Stimulated activated naive CD8-positive, alpha-beta T cell treated with anti-CD3 and anti-CD28 coated beads, Interleukin-15, Interleukin-2, amounts not matched to agents 100 ng/mL and 50 ng/mL, for 24 hours (primary cell): ENCODE measurements around the gene NFX1.

Source experiments
- H3K27ac Mint-ChIP-seq: one replicate; pipeline ENCODE4 v1.8.0; 2021; ENCODE audit warnings: mild to moderate bottlenecking, mixed read lengths
- H3K27me3 Mint-ChIP-seq: one replicate; pipeline ENCODE4 v1.8.0; 2021; ENCODE audit warnings: mixed read lengths
- H3K36me3 Mint-ChIP-seq: one replicate; pipeline ENCODE4 v1.8.0; 2021; ENCODE audit warnings: low read depth, mixed read lengths
- H3K4me1 Mint-ChIP-seq: one replicate; pipeline ENCODE4 v1.8.0; 2021; ENCODE audit warnings: low read depth, mixed read lengths
- H3K4me3 Mint-ChIP-seq: one replicate; pipeline ENCODE4 v1.8.0; 2021; ENCODE audit warnings: mild to moderate bottlenecking, mixed read lengths
- H3K9me3 Mint-ChIP-seq: one replicate; pipeline ENCODE4 v1.8.0; 2021; ENCODE audit warnings: mixed read lengths

NFX1 gene

DNA sequence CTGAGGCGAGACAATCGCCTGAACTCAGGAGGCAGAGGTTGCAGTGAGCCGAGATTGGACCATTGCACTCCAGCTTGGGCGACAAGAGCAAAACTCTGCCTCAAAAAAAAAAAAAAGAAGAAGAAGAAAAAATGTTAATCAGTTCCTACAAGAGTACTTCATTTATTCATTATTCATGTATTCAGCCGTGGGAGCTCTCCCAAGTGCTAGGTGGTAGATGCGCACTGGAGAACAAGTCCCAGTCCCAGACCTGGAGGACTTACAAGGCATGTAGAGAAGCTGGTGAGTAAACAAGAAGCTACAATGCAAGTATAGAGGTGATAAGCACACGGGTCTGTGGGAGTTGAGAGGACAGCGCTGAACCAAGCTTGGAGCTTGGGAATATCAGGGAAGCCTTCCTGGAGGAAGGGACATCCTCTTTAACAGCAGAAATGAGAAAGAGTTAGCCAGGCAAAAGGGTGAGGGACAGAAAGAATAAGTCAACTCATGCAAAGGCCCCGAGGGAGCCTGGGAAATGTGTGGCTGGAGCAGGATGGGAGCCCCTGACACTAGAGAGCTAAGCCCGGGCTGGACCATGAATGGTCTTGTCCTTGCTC lies 129.5 kb downstream of the NFX1 start:
- H3K9me3 Mint-ChIP-seq: no peaks in the 10 kb centered on the region
- no peaks in the 10 kb centered on the region for H3K27me3 Mint-ChIP-seq
- no peak overlapping the region for H3K4me3 Mint-ChIP-seq
- H3K36me3 Mint-ChIP-seq: no peaks in the 10 kb centered on the region
- H3K27ac Mint-ChIP-seq: no peak overlapping the region
- peaks cover 33% of the 10 kb centered on the region for H3K4me1 Mint-ChIP-seq
